A549 (cell line): ENCODE measurements around the gene FOXJ3. TPM values are rescaled to one million over a fixed set of nuclear protein-coding genes. Genes with fewer than 3 reads are reported as not detected.

Source experiments
- ATAC-seq, 2 experiments: fragments of 200-7000 bp in 1 of 2; fragments of >200 bp in 1 of 2; cut with Nextera tagmentation in 1 of 2; cut with Tn5 transposase in 1 of 2; 3 replicates each; pipeline versions ENCODE4 v1.8.0 to v1.9.1; 2018 to 2020; ENCODE audit warnings: mild to moderate bottlenecking in 1 of 2, moderate library complexity in 1 of 2
- CTCF ChIA-PET: fragments of 300-600 bp; sonication (Branson Sonifier 250); formaldehyde crosslinking; extraction: SDS; loops from one replicate; lab custom pipeline; 2021; ENCODE audit warnings: antibody characterized with exemption, inconsistent platforms; lab: Yijun Ruan, JAX
- POLR2A ChIA-PET: fragments of 350-600 bp; formaldehyde crosslinking; extraction: SDS; loops from one replicate; lab custom pipeline; 2021; ENCODE audit warnings: antibody characterized with exemption, inconsistent platforms; lab: Yijun Ruan, JAX
- DNase-seq, 2 experiments: peaks; one replicate each; pipeline versions ENCODE4 v3.0.0 to v3.0.0-alpha.2; 2011 to 2016; ENCODE audit warnings: low read depth in 1 of 2, low spot score in 1 of 2
- FAIRE-seq: peaks from 2 replicates; lab custom pipeline; 2011; peaks lifted over from hg19 to GRCh38; lab: Jason Lieb, UNC
- H3K27ac ChIP-seq, 2 experiments: fragments of >200 bp; sonication (Bioruptor Twin); formaldehyde crosslinking; 3 replicates each; pipeline ENCODE4 v1.5.1; 2016 to 2017
- H3K4me1 ChIP-seq: fragments of >200 bp; sonication (Bioruptor Twin); formaldehyde crosslinking; 3 replicates; pipeline ENCODE4 v1.6.1; 2016
- H3K4me2 ChIP-seq: fragments of >200 bp; sonication (Bioruptor Twin); formaldehyde crosslinking; 3 replicates; pipeline ENCODE4 v1.6.1; 2016
- H3K4me3 ChIP-seq: fragments of >200 bp; sonication (Bioruptor Twin); formaldehyde crosslinking; 3 replicates; pipeline ENCODE4 v1.5.1; 2016
- H3K9me3 ChIP-seq: fragments of >200 bp; sonication (Bioruptor Twin); formaldehyde crosslinking; 3 replicates; pipeline ENCODE4 v1.6.1; 2016
- CEBPB ChIP-seq, 2 experiments: fragments of >200 bp in 1 of 2; sonication (Bioruptor Twin) in 1 of 2; formaldehyde crosslinking in 1 of 2; IDR thresholded peaks; 2 replicates each; pipeline ENCODE4 v1.6.1; 2012 to 2016
- EP300 ChIP-seq, 2 experiments: fragments of >200 bp; sonication (Bioruptor Twin); formaldehyde crosslinking; IDR thresholded peaks; 2 replicates in 1 of 2; 3 replicates in 1 of 2; pipeline ENCODE4 v1.6.1; 2016 to 2017
- GATA3 ChIP-seq: IDR thresholded peaks from 2 replicates; pipeline ENCODE4 v1.6.1; 2012; ENCODE audit warnings: borderline replicate concordance
- HEYL ChIP-seq: fragments of 250-450 bp; sonication (Bioruptor Pico); IDR thresholded peaks from 2 replicates; pipeline ENCODE4 v1.8.0; 2021; ENCODE audit warnings: mild to moderate bottlenecking, moderate library complexity
- HOXB13 ChIP-seq: fragments of 250-450 bp; sonication (Bioruptor Pico); IDR thresholded peaks from 2 replicates; pipeline ENCODE4 v1.5.0; 2020; ENCODE audit warnings: low read depth, mild to moderate bottlenecking, moderate library complexity
- NR3C1 ChIP-seq: fragments of >200 bp; sonication (Bioruptor Twin); formaldehyde crosslinking; IDR thresholded peaks from 3 replicates; pipeline ENCODE4 v1.6.1; 2017
- POLR2A ChIP-seq: IDR thresholded peaks from 2 replicates; pipeline ENCODE4 v1.6.1; 2012; ENCODE audit warnings: mild to moderate bottlenecking, low read length
- TP53 ChIP-seq: fragments of 250-450 bp; sonication (Bioruptor Pico); IDR thresholded peaks from 2 replicates; pipeline ENCODE4 v1.5.0; 2021; ENCODE audit warnings: mild to moderate bottlenecking, moderate library complexity
- ZC3H11A ChIP-seq: fragments of 450-650 bp; IDR thresholded peaks from 2 replicates; pipeline ENCODE4 v1.6.1; 2014; ENCODE audit warnings: antibody characterized with exemption, mild to moderate bottlenecking
- WGBS: methylation state at CpG from one replicate; pipeline ENCODE4 v1.1.6; 2017; ENCODE audit errors: missing lambda C conversion rate; 5-methylcytosine and 5-hydroxymethylcytosine counted together
- polyA plus RNA-seq, 4 experiments: library from polyadenylated mRNA; depleted of rRNA in 3 of 4; stranded (reverse); fragments of >200 nt; fragmentation: RNase III in 1 of 4; extraction: RNeasy Plus Mini Kit Qiagen cat#74134 plus additional on column Dnase treatment in 1 of 4; gene quantifications; 2 replicates in 3 of 4; 3 replicates in 1 of 4; pipeline ENCODE4 v1.2.3, GENCODE V29; 2011 to 2017
- TF ChIP-seq, protein P1 (sequence below): fragments of 450-650 bp; IDR thresholded peaks from 2 replicates; pipeline ENCODE4 v1.6.1; 2014; ENCODE audit warnings: antibody characterized with exemption
- TF ChIP-seq, protein P2 (sequence below): fragments of 250-450 bp; sonication (Bioruptor Pico); IDR thresholded peaks from 2 replicates; pipeline ENCODE4 v1.5.0; 2021; ENCODE audit warnings: mild to moderate bottlenecking, moderate library complexity, borderline replicate concordance
- TF ChIP-seq, protein P3 (sequence below): fragments of 150-350 bp; IDR thresholded peaks from 2 replicates; pipeline ENCODE4 v1.6.1; 2014; ENCODE audit warnings: low read depth, mild to moderate bottlenecking, low read length
- TF ChIP-seq, protein P4 (sequence below): fragments of 200-600 bp; sonication (generic); IDR thresholded peaks from 2 replicates; pipeline ENCODE4 v1.6.1; 2016; ENCODE audit warnings: antibody characterized with exemption, mild to moderate bottlenecking, moderate library complexity
- TF ChIP-seq, protein P5 (sequence below): IDR thresholded peaks from 2 replicates; pipeline ENCODE4 v1.6.1; 2012
- TF ChIP-seq, protein P6 (sequence below): IDR thresholded peaks from 2 replicates; pipeline ENCODE4 v1.6.1; 2012

FOXJ3 gene
- polyA plus RNA-seq, 2 of the 4 experiments (the other 2 are of a cell fraction), result 16.8 to 45.0 TPM

DNA sequence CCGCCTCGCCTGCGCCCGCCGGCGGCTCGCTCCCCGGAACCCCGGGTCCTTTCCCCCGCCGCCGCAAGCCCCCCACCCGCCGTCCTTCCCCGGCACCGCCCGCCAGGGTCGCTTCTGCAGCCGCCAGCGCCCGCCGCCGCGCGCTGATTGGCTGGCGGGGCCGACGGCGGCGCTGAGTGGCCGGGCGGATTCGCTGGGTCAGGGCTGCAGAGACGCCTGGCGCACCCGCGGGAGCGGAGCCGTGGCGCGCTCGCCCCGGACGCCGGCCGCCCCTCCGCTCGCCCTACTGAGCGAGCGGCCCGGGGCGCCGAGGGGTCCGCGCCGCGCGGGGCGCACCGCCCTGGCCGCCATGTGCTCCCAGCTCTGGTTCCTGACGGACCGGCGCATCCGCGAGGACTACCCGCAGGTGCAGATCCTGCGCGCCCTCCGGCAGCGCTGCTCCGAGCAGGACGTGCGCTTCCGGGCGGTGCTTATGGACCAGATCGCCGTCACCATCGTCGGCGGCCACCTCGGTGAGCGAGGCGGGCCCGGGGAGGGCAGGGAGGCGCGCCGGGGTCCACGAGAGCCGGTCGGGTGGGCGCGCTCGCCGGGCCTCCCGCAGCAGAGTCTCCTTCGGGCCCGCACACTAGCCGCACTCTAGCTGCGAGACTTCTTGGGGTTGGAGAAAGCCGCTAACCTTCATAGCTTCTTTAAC, 45.7 kb upstream of the FOXJ3 start, which contains the start of gene RIMKLA:
TSS of gene RIMKLA (plus strand) at position 207 of the 694 bp plus-strand sequence. CDS start at position 350, 143 bp downstream.
- peak within 1 kb of the TSS; percentile 24 to 73; a peak in 5 of 6 replicates for H3K27ac ChIP-seq
- POLR2A ChIA-PET, result no interaction called here
- H3K4me1 ChIP-seq, result peaks cover 12% of the 10 kb centered on the region
- FAIRE-seq (no peak), DNase-seq (peak; percentile 44 to 70), ATAC-seq (peak; percentile 95 to 97)
- CTCF ChIA-PET, result no interaction called here
- no peaks in the 10 kb centered on the region for H3K9me3 ChIP-seq
- TF ChIP-seq HOXB13 (CRISPR knock-in tag) (no peak), TP53 (no peak), GATA3 (no peak), ZC3H11A (no peak), HEYL (CRISPR knock-in tag) (no peak), CEBPB (IDR thresholded peaks at IDR 0.05) (no peak), NR3C1 (no peak), POLR2A (peak; percentile 48), EP300 (IDR thresholded peaks at IDR 0.05) (no peak)
- TF ChIP-seq, protein P1, sequence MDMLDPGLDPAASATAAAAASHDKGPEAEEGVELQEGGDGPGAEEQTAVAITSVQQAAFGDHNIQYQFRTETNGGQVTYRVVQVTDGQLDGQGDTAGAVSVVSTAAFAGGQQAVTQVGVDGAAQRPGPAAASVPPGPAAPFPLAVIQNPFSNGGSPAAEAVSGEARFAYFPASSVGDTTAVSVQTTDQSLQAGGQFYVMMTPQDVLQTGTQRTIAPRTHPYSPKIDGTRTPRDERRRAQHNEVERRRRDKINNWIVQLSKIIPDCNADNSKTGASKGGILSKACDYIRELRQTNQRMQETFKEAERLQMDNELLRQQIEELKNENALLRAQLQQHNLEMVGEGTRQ, result no peak
- TF ChIP-seq, protein P2, sequence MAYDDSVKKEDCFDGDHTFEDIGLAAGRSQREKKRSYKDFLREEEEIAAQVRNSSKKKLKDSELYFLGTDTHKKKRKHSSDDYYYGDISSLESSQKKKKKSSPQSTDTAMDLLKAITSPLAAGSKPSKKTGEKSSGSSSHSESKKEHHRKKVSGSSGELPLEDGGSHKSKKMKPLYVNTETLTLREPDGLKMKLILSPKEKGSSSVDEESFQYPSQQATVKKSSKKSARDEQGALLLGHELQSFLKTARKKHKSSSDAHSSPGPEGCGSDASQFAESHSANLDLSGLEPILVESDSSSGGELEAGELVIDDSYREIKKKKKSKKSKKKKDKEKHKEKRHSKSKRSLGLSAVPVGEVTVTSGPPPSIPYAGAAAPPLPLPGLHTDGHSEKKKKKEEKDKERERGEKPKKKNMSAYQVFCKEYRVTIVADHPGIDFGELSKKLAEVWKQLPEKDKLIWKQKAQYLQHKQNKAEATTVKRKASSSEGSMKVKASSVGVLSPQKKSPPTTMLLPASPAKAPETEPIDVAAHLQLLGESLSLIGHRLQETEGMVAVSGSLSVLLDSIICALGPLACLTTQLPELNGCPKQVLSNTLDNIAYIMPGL (CRISPR knock-in tag), result no peak
- TF ChIP-seq, protein P3, sequence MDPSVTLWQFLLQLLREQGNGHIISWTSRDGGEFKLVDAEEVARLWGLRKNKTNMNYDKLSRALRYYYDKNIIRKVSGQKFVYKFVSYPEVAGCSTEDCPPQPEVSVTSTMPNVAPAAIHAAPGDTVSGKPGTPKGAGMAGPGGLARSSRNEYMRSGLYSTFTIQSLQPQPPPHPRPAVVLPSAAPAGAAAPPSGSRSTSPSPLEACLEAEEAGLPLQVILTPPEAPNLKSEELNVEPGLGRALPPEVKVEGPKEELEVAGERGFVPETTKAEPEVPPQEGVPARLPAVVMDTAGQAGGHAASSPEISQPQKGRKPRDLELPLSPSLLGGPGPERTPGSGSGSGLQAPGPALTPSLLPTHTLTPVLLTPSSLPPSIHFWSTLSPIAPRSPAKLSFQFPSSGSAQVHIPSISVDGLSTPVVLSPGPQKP, result no peak
- TF ChIP-seq, protein P4, sequence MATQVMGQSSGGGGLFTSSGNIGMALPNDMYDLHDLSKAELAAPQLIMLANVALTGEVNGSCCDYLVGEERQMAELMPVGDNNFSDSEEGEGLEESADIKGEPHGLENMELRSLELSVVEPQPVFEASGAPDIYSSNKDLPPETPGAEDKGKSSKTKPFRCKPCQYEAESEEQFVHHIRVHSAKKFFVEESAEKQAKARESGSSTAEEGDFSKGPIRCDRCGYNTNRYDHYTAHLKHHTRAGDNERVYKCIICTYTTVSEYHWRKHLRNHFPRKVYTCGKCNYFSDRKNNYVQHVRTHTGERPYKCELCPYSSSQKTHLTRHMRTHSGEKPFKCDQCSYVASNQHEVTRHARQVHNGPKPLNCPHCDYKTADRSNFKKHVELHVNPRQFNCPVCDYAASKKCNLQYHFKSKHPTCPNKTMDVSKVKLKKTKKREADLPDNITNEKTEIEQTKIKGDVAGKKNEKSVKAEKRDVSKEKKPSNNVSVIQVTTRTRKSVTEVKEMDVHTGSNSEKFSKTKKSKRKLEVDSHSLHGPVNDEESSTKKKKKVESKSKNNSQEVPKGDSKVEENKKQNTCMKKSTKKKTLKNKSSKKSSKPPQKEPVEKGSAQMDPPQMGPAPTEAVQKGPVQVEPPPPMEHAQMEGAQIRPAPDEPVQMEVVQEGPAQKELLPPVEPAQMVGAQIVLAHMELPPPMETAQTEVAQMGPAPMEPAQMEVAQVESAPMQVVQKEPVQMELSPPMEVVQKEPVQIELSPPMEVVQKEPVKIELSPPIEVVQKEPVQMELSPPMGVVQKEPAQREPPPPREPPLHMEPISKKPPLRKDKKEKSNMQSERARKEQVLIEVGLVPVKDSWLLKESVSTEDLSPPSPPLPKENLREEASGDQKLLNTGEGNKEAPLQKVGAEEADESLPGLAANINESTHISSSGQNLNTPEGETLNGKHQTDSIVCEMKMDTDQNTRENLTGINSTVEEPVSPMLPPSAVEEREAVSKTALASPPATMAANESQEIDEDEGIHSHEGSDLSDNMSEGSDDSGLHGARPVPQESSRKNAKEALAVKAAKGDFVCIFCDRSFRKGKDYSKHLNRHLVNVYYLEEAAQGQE, result no peak
- TF ChIP-seq, protein P5, sequence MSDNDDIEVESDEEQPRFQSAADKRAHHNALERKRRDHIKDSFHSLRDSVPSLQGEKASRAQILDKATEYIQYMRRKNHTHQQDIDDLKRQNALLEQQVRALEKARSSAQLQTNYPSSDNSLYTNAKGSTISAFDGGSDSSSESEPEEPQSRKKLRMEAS, result 0 out of 2 replicates have a peak, but pooled peaks have one; percentile 21
- TF ChIP-seq, protein P6, sequence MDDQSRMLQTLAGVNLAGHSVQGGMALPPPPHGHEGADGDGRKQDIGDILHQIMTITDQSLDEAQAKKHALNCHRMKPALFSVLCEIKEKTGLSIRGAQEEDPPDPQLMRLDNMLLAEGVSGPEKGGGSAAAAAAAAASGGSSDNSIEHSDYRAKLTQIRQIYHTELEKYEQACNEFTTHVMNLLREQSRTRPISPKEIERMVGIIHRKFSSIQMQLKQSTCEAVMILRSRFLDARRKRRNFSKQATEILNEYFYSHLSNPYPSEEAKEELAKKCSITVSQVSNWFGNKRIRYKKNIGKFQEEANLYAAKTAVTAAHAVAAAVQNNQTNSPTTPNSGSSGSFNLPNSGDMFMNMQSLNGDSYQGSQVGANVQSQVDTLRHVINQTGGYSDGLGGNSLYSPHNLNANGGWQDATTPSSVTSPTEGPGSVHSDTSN, result no peak
- peak within 1 kb of the TSS; percentile 59 for H3K4me3 ChIP-seq
- 11% methylated on average over 17 of the region's 101 CpGs for WGBS
- peak within 1 kb of the TSS; percentile 92 for H3K4me2 ChIP-seq
